ENCODE measurements around the gene CCDC154. TPM values are rescaled to one million over a fixed set of nuclear protein-coding genes. Genes with fewer than 3 reads are reported as not detected.

CCDC154 gene
- total and polyA plus RNA-seq, 2 donors from 2014 or later, result 1.8 to 2.8 TPM

DNA sequence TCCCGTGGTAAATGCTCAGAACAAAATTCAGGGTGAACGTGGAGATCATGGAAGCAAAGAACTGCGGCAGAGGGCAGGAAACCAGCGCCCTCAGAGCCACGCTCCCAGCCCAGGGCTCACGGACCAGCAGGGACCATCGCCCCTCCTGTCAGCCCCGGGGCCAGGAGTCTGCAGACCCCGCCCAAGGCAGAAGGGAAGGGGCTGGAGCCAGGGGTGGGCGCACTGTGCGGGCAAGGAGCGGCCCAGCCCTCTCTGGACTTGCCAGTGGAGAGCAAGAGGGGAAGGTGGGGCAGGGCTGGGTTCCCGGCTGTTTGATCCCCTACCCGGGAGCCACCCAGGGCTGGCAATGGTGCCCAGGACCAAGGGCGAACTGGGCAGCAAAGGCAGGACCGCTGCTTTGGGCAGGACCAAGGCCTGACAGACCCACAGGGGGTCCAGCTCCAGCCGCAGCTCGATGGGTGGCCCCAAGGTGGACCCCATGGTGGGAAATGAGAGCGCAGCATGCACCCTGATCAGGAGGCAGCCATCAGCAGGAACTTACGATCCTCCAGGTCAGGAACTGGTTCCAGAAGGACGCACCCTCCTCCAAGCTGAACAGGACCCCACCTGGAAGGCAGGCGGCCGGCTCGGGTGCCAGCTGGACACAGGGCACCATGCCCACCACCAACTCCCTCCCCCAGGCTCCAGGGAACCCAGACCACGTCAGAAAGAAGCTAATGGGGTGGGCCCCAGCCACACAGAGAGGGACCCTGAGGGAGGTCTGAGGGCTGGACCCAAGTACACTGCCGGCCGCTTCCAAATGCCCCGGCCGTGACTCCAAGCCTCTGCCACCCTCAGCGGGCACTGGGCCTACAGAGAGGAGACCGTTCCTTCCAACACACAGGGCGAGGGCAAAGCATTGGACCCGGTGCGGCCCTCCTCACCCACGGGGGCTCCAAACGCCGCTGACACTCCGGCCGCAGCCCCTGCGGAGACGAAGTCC, 11.1 kb upstream of the CCDC154 start:
- DNase-seq (no peak), FAIRE-seq (no peak)
- Histone ChIP-seq H3K4me1 (ENCODE audit: control insufficient read depth in 2 of 3, insufficient read depth in 2 of 3, low read depth in 1 of 3, low read length in 3 of 3) (no peaks in the 10 kb centered on the region), H3K36me3 (ENCODE audit: control insufficient read depth in 2 of 3, insufficient read depth in 3 of 3, low read length in 3 of 3) (peaks cover 0 to 18% (median 12%) of the 10 kb centered on the region in 3 donors), H3K27ac (ENCODE audit: low read depth in 2 of 2, low read length in 2 of 2) (no peak overlapping the region), H3K27me3 (ENCODE audit: control insufficient read depth, insufficient read depth, low read length) (no peaks in the 10 kb centered on the region), H3K9ac (ENCODE audit: low read length in 3 of 3) (no peak overlapping the region), H3K4me3 (ENCODE audit: low read length in 3 of 3) (no peak overlapping the region), H3K9me3 (ENCODE audit: control insufficient read depth in 2 of 3, insufficient read depth in 1 of 3, low read length in 3 of 3) (no peaks in the 10 kb centered on the region)
- TF ChIP-seq CTCF (IDR thresholded peaks at IDR 0.05; ENCODE audit: borderline replicate concordance, extremely low read depth, insufficient read depth), result no peak
- intact Hi-C loops (cut with DNase I), result no loop called here

- no peak overlapping the region for H3K4me3 ChIP-seq (ENCODE audit: low read length in 3 of 3)
- FAIRE-seq (no peak), DNase-seq (no peak)
- H3K36me3 ChIP-seq (ENCODE audit: control insufficient read depth in 2 of 3, insufficient read depth in 3 of 3, low read length in 3 of 3), result peaks cover 0 to 14% (median 12%) of the 10 kb centered on the region in 3 donors
- H3K27me3 ChIP-seq (ENCODE audit: control insufficient read depth, insufficient read depth, low read length), result no peaks in the 10 kb centered on the region
- no peaks in the 10 kb centered on the region for H3K4me1 ChIP-seq (ENCODE audit: control insufficient read depth in 2 of 3, insufficient read depth in 2 of 3, low read depth in 1 of 3, low read length in 3 of 3)
- no peak overlapping the region for H3K9ac ChIP-seq (ENCODE audit: low read length in 3 of 3)
- intact Hi-C loops (cut with DNase I), result no loop called here
- no peak for TF ChIP-seq CTCF (IDR thresholded peaks at IDR 0.05; ENCODE audit: borderline replicate concordance, extremely low read depth, insufficient read depth)
- H3K9me3 ChIP-seq (ENCODE audit: control insufficient read depth in 2 of 3, insufficient read depth in 1 of 3, low read length in 3 of 3), result no peaks in the 10 kb centered on the region
- H3K27ac ChIP-seq (ENCODE audit: low read depth in 2 of 2, low read length in 2 of 2), result no peak overlapping the region
These were observed 10.2 kb upstream of the CCDC154 start for GRCh38 chr16:1454561-1454960.

DNA sequence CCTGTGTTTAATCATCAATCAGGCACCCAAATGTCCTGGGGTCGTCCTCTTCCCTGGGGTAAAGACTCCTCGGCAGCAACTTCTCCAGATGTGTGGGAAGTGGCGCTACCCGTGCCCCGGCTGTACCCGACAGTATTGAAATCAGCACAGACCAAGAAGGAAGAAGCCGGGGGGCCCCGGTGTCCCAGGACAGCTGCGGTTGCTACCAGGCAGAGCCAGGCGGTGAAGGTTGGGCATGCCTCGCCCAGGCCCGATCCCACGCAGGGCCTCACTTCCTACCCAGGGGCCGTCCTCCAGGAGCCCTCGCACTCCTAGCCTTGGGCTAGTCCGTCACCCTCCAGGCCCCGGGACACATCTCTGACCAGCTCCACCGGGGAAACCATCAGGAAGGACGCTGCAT, 9.0 kb upstream of the CCDC154 start:
- FAIRE-seq (no peak), DNase-seq (no peak)
- no peak overlapping the region for H3K4me3 ChIP-seq (ENCODE audit: low read length in 3 of 3)
- no peak overlapping the region for H3K9ac ChIP-seq (ENCODE audit: low read length in 3 of 3)
- H3K27me3 ChIP-seq (ENCODE audit: control insufficient read depth, insufficient read depth, low read length), result no peaks in the 10 kb centered on the region
- no peaks in the 10 kb centered on the region for H3K4me1 ChIP-seq (ENCODE audit: control insufficient read depth in 2 of 3, insufficient read depth in 2 of 3, low read depth in 1 of 3, low read length in 3 of 3)
- H3K27ac ChIP-seq (ENCODE audit: low read depth in 2 of 2, low read length in 2 of 2), result no peak overlapping the region
- no peaks in the 10 kb centered on the region for H3K9me3 ChIP-seq (ENCODE audit: control insufficient read depth in 2 of 3, insufficient read depth in 1 of 3, low read length in 3 of 3)
- intact Hi-C loops (cut with DNase I), result no loop called here
- H3K36me3 ChIP-seq (ENCODE audit: control insufficient read depth in 2 of 3, insufficient read depth in 3 of 3, low read length in 3 of 3), result peaks cover 0 to 14% (median 11%) of the 10 kb centered on the region in 3 donors
- no peak for TF ChIP-seq CTCF (IDR thresholded peaks at IDR 0.05; ENCODE audit: borderline replicate concordance, extremely low read depth, insufficient read depth)

All from kidney (tissue), 14 donors.